ENCODE results near the gene AHNAK.

- TF ChIP-seq CTCF (IDR thresholded peaks at IDR 0.05): no peak
- TF ChIP-seq POLR2A (IDR thresholded peaks at IDR 0.05): no peak
Measured at GRCh38 chr11:62482753-62483152, 63.9 kb downstream of the AHNAK start.

All from Peyer's patch (tissue), 4 donors.